DOHH2 (cell line): ENCODE data around the gene KCTD21.

Experiments
- H3F3A ChIP-seq: fragments of 200-600 bp; sonication (generic), shearing (Covaris generic); 2 replicates; pipeline ENCODE4 v1.6.0; 2016; ENCODE audit warnings: antibody characterized with exemption, mild to moderate bottlenecking; ENCODE audit not compliant: control insufficient read depth, insufficient read depth
- H3K27ac ChIP-seq: fragments of 200-600 bp; sonication (generic); 2 replicates; pipeline ENCODE4 v1.5.1; 2014; ENCODE audit warnings: low read depth, mild to moderate bottlenecking, low read length, moderate library complexity
- H3K27me3 ChIP-seq: fragments of 200-600 bp; sonication (generic); 2 replicates; pipeline ENCODE4 v1.6.1; 2014; ENCODE audit warnings: mild to moderate bottlenecking, low read length, mixed read lengths; ENCODE audit not compliant: control insufficient read depth
- H3K36me3 ChIP-seq: fragments of 200-600 bp; sonication (generic); 2 replicates; pipeline ENCODE4 v1.6.1; 2014; ENCODE audit warnings: mild to moderate bottlenecking, low read length, moderate library complexity, mixed read lengths; ENCODE audit not compliant: control insufficient read depth
- H3K4me1 ChIP-seq: fragments of 200-600 bp; sonication (generic); 2 replicates; pipeline ENCODE4 v1.6.1; 2014; ENCODE audit warnings: mild to moderate bottlenecking, low read length, mixed read lengths; ENCODE audit not compliant: control insufficient read depth
- H3K4me2 ChIP-seq: fragments of 200-600 bp; sonication (generic); 2 replicates; pipeline ENCODE4 v1.6.0; 2014; ENCODE audit warnings: mild to moderate bottlenecking, low read length, moderate library complexity
- H3K4me3 ChIP-seq: fragments of 200-600 bp; sonication (generic); 2 replicates; pipeline ENCODE4 v1.5.1; 2014; ENCODE audit warnings: mild to moderate bottlenecking, low read length, mixed read lengths
- H3K79me2 ChIP-seq: fragments of 200-600 bp; sonication (generic); 2 replicates; pipeline ENCODE4 v1.6.1; 2014; ENCODE audit warnings: mild to moderate bottlenecking, low read length, mixed read lengths; ENCODE audit not compliant: control insufficient read depth
- H3K9me2 ChIP-seq: fragments of 200-600 bp; sonication (generic); replicated peaks from 2 replicates; pipeline ENCODE4 v1.6.1; 2014; ENCODE audit warnings: mild to moderate bottlenecking, low read length, mixed read lengths; ENCODE audit not compliant: control insufficient read depth
- H3K9me3 ChIP-seq: fragments of 200-600 bp; sonication (generic); 2 replicates; pipeline ENCODE4 v1.6.1; 2014; ENCODE audit warnings: antibody characterized with exemption, low read length, mixed read lengths; ENCODE audit not compliant: control insufficient read depth, insufficient read depth
- H4K20me1 ChIP-seq: fragments of 200-600 bp; sonication (generic); 2 replicates; pipeline ENCODE4 v1.6.0; 2014; ENCODE audit warnings: low read depth, mild to moderate bottlenecking, antibody characterized with exemption, low read length, moderate library complexity; ENCODE audit not compliant: control insufficient read depth, insufficient read depth
- EZH2phosphoT487 ChIP-seq: fragments of 200-600 bp; sonication (generic); IDR thresholded peaks from 2 replicates; pipeline ENCODE4 v1.6.1; 2017; ENCODE audit warnings: borderline replicate concordance, mild to moderate bottlenecking, antibody characterized with exemption, low read length, moderate library complexity, mixed read lengths
- TF ChIP-seq, protein P1 (sequence below): fragments of 200-600 bp; sonication (generic); IDR thresholded peaks from one replicate; pipeline ENCODE4 v1.5.1; 2014; ENCODE audit warnings: antibody characterized with exemption, mild to moderate bottlenecking, low read depth, low read length; ENCODE audit not compliant: poor library complexity, severe bottlenecking

Gene KCTD21

GRCh38 chr11:78196661-78197091, 8.2 kb upstream of the KCTD21 start:
- TF ChIP-seq EZH2phosphoT487 = no peak
- TF ChIP-seq, protein P1, sequence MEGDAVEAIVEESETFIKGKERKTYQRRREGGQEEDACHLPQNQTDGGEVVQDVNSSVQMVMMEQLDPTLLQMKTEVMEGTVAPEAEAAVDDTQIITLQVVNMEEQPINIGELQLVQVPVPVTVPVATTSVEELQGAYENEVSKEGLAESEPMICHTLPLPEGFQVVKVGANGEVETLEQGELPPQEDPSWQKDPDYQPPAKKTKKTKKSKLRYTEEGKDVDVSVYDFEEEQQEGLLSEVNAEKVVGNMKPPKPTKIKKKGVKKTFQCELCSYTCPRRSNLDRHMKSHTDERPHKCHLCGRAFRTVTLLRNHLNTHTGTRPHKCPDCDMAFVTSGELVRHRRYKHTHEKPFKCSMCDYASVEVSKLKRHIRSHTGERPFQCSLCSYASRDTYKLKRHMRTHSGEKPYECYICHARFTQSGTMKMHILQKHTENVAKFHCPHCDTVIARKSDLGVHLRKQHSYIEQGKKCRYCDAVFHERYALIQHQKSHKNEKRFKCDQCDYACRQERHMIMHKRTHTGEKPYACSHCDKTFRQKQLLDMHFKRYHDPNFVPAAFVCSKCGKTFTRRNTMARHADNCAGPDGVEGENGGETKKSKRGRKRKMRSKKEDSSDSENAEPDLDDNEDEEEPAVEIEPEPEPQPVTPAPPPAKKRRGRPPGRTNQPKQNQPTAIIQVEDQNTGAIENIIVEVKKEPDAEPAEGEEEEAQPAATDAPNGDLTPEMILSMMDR = no peak
- H3K36me3 ChIP-seq = no peaks in the 10 kb centered on the region

DNA sequence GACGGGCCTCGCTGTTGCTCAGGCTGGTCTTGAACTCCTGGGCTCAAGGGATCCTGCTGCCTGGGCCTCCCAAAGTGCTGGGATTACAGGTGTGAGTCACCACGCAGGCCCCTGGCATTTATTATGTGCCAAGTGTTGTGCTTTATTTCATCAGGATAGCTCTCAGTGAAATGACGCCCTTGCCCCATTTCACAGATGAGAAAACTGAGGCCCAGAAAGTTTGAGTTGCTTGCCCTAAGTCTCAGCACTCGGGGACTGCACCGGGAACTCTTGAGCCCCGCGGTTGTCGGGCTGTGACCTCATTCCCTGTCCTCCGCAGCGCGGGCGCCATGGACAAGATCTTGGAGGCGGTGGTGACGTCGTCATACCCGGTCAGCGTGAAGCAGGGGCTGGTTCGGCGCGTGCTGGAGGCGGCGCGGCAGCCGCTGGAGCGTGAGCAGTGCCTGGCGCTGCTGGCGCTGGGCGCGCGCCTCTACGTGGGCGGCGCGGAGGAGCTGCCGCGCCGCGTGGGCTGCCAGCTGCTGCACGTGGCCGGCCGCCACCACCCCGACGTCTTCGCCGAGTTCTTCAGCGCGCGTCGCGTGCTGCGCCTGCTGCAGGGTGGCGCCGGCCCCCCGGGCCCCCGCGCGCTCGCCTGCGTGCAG, 7.6 kb upstream of the KCTD21 start:
- H3F3A ChIP-seq = no peaks in the 10 kb centered on the region
- no peaks in the 10 kb centered on the region for H4K20me1 ChIP-seq
- no peak overlapping the region for H3K4me3 ChIP-seq
- H3K9me3 ChIP-seq = no peaks in the 10 kb centered on the region
- no peaks in the 10 kb centered on the region for H3K79me2 ChIP-seq
- no peaks in the 10 kb centered on the region for H3K27me3 ChIP-seq
- H3K4me2 ChIP-seq = no peak overlapping the region
- peaks cover 8% of the 10 kb centered on the region; the same call in 1 of the 2 replicates for H3K4me1 ChIP-seq
- no peaks in the 10 kb centered on the region for H3K9me2 ChIP-seq
- no peaks in the 10 kb centered on the region for H3K36me3 ChIP-seq
- H3K27ac ChIP-seq = no peak overlapping the region
- no peak for TF ChIP-seq EZH2phosphoT487
- TF ChIP-seq, protein P1 = no peak

More at GRCh38 chr11:78196661-78197091, 8.2 kb upstream of the KCTD21 start:
- peaks cover 8% of the 10 kb centered on the region for H3K4me1 ChIP-seq
- H3K4me3 ChIP-seq = no peak overlapping the region
- H4K20me1 ChIP-seq = no peaks in the 10 kb centered on the region
- no peaks in the 10 kb centered on the region for H3K9me2 ChIP-seq
- H3K79me2 ChIP-seq = no peaks in the 10 kb centered on the region
- no peak overlapping the region for H3K4me2 ChIP-seq
- no peaks in the 10 kb centered on the region for H3F3A ChIP-seq
- no peaks in the 10 kb centered on the region for H3K9me3 ChIP-seq
- no peaks in the 10 kb centered on the region for H3K27me3 ChIP-seq
- no peak overlapping the region for H3K27ac ChIP-seq

GRCh38 chr11:78194490-78194889, 6.1 kb upstream of the KCTD21 start:
- no peaks in the 10 kb centered on the region for H3K79me2 ChIP-seq
- H3K4me2 ChIP-seq = no peak overlapping the region
- H3K9me3 ChIP-seq = no peaks in the 10 kb centered on the region
- H3K36me3 ChIP-seq = no peaks in the 10 kb centered on the region
- no peaks in the 10 kb centered on the region for H3F3A ChIP-seq
- no peaks in the 10 kb centered on the region for H3K27me3 ChIP-seq
- peaks cover 14% of the 10 kb centered on the region for H3K4me1 ChIP-seq
- H3K4me3 ChIP-seq = no peak overlapping the region
- H3K9me2 ChIP-seq = no peaks in the 10 kb centered on the region
- H4K20me1 ChIP-seq = no peaks in the 10 kb centered on the region
- no peak overlapping the region for H3K27ac ChIP-seq
- no peak for TF ChIP-seq EZH2phosphoT487
- TF ChIP-seq, protein P1 = no peak
